ENCODE results near the gene LRRK1.

DNA sequence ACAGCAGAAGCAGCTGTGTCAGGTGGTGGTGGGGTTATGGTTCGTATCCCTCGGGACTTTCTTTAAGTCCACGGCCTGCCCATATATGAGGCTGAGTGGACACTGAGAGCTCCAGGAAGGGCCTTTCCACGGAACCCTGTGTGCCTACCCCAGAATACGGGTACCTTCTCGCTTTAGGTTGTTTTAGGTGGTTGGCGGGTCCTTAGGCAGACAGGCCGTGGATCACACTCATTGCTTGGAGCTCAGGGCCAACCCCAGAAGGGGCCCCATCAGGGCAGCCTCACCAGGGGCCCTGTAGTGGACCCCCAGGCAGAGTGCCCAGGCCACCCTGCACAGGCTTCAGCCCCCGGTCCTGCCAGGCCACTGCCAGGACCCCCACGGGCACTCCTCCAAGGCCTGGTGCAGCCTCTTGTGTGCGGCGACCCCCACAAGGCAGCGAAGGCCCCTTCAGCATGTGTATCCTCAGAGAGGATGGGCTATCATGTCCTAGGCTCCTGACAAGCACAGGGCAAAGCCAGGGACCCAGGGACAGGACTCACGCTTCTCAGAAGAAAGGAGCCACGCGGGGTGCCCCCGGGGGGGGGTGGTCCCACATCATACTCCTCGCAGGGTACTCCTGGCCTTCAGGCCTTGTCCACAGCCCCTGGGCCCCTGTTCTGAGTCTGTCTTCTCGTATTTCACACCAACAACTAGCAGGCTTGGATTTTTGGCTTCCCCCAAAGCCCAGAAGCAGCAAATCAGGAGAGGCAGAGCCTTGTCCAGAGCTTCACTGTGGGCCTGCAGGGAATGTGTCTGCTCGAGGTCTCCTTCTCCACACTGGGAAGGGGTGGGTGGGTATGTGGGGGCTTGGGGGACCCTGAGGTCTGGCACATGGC lies 93.4 kb downstream of the LRRK1 start:
- TF ChIP-seq, protein P1, sequence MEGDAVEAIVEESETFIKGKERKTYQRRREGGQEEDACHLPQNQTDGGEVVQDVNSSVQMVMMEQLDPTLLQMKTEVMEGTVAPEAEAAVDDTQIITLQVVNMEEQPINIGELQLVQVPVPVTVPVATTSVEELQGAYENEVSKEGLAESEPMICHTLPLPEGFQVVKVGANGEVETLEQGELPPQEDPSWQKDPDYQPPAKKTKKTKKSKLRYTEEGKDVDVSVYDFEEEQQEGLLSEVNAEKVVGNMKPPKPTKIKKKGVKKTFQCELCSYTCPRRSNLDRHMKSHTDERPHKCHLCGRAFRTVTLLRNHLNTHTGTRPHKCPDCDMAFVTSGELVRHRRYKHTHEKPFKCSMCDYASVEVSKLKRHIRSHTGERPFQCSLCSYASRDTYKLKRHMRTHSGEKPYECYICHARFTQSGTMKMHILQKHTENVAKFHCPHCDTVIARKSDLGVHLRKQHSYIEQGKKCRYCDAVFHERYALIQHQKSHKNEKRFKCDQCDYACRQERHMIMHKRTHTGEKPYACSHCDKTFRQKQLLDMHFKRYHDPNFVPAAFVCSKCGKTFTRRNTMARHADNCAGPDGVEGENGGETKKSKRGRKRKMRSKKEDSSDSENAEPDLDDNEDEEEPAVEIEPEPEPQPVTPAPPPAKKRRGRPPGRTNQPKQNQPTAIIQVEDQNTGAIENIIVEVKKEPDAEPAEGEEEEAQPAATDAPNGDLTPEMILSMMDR (IDR thresholded peaks at IDR 0.05), result no peak
- TF ChIP-seq EP300 (IDR thresholded peaks at IDR 0.05), result no peak
- no peak for TF ChIP-seq POLR2A (IDR thresholded peaks at IDR 0.05)

Measured in ovary (tissue), 3 donors.